Stimulated activated CD4-positive, alpha-beta T cell treated with anti-CD3 and anti-CD28 coated beads, Interleukin-12 subunit alpha, Interleukin-12 subunit beta, amount 100 ng/mL, for 4 hours (primary cell): ENCODE data around the gene SPAM1.
"Not testable (repeated sequence)": the region's sequence is repeated elsewhere in the genome, so short reads cannot be mapped to it uniquely, and the experiment has no call there.

Experiments used
- DNase-seq: peaks from one replicate; pipeline ENCODE4 v3.0.0-alpha.2; 2020

SPAM1 gene

DNA sequence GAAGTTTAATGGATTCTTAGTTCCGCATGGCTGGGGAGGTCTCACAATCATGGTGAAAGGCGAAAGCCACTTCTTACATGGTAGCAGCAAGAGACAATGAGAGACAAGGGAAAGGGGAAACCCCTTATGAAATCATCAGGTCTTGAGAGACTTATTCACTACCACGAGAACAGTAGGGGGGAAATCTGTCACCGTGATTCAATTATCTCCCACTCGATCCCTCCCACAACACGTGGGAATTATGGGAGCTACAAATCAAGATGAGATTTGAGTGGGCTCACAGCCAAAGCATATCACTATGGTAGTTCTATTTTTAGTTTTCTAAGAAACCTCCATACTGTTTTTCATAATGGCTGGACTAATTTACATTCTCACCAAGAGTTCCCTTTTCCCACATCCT is 36.7 kb downstream of the SPAM1 start:
- DNase-seq = no peak

DNA sequence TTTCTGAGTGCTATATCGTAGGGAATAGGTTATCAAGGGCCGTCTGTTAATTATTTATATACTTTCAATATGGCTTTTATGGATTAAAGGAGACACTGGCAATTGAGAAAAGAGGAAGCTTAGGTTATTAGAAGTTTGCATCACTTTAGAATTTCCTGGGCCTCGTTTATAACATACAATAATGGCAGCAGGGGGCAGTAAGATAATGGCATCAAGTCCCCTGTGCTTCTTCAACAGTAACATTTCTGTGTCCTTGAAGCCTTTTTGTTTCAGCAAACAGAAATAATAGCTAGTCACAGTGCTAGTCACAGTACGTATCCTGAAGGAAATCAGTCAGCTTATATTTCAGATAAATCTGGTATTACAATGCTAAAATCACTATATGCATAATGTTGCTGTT is 41.9 kb downstream of the SPAM1 start:
- DNase-seq = no peak

DNA sequence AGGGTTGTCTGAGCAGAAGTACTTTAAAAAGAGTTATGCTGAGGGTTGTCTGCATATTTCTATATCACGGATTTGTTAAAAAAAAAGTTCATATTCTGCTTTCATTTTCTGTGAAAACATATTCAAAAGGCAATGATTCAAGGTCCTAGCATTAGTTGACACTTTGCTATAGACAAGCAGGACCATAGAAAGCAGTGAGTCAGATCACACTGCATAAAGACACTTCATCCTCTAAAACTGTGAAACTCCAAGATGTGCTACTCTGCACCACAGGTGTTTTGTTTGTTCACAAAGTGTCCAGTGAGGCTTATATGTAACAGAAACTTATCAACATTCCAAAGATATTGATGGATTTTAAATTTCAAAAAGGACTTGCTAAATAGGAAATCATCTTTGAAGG is 47.0 kb downstream of the SPAM1 start:
- DNase-seq = no peak

DNA sequence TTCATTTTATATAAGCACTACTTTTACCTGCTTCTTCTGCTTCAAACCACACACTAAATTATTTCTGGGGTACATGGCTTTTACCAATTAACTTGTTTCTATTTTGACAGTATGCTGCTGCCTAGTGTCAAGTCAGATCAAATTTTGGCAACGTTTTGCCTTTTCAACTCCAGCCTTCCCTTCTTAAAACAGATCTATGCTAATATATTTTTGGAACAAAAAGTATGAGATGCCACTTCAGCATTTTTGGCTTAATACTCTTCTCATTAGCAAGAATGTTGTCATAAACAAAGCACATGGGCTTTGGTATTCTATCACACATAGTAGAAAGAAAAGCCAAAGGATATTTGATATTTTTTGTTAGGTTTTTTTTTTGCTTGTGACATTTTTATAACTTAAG is 47.8 kb downstream of the SPAM1 start:
- DNase-seq = no peak

DNA sequence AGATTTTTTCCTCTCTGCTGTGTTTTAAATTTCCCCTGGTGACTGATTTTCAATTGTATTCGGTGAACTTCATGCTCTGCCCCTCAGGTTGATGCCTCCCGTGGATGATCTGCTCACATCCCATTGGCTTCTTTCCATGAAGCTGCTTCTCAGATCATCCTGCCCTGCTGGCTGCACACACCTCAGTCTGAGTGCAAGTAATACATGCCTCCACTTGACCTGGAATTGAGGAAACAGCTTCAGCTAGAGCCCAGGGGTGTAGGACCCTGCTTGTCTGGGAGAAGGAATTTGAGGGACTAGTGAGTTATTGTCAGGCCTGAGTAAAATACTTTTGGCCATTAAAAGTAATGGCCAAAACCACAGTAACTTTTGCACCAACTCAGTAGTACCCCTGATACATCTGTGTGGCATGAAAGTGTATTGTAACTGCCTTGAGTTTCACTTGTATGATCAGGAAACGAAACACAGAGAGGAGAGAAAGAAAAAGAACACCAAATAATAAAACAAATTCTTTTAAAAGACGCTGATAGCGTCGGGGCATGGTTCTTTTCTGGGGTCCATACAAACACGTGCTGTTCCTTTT is 49.4 kb downstream of the SPAM1 start:
- no peak for DNase-seq

DNA sequence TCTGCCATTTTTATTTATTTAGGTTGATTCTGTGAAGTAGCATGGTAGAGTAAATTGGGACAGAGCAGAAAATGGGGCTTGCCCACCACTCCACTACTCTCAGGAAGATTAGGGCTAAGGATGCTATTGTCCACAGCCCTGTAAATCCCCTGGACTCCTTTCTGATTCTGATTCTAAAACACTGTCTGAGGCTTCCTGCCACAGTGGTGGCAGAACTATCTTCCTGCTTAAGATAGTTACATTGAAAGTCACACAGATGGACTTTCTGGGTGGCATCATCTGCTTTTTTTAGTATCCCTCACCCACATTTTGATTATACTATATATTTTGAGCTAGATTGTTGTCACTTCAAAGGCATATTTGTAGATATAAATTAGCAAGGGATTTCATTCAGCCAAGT is 50.0 kb downstream of the SPAM1 start:
- no peak for DNase-seq

DNA sequence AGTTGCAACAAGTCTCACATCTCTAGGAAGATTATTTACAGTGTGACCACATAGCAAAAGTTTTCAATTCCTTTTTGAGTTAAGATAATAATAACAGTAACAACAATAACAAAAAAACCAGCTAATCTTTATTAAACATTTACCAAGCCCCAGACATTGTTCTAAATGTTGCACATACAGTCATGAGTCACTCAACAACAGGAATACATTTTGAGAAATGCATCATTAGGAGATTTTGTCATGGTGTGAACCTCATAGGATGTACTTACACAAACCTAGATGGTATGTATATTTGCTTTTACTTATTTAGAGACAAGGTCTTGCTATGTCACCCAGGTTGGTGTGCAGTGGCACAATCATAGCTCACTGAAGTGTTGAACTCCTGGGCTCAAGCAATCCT is 52.0 kb downstream of the SPAM1 start:
- no peak for DNase-seq

DNA sequence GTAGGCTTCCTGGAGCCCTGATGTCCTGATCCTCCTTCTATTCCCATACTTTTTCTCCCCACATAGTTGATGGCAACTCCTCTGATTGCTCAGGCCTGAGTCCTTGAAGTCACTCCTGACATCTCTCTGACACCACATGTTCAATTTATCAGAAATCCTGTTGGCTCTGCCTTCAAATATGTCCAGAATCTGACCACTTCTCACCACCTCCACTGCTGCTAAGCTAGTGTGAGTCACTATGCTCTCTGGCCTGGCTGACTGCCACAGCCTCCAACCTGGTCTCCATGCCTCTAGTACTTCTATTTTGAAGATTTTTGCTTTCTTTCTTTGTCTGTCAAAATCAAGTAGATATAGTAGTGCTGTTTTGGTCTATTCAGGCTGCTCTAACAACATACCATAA is 54.8 kb downstream of the SPAM1 start:
- DNase-seq = no peak

DNA sequence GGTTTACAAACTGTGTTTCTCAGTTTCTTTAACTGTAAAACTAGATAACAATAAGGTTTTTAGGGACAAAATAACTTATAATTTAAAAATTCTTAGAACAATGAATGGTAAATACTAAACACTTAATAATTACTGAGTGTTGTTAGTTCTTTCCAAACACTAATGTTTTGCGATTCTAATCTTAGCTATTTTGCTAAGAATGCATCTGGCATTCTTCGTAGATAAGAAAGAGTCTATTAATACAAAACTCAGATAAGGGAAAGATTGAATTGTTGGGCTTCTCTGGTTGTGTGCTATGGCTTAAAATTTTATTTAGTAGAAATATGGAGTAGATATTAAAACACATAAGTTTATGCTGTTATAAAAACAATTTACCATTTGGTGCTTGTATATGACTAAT is 62.4 kb downstream of the SPAM1 start:
- no peak for DNase-seq

DNA sequence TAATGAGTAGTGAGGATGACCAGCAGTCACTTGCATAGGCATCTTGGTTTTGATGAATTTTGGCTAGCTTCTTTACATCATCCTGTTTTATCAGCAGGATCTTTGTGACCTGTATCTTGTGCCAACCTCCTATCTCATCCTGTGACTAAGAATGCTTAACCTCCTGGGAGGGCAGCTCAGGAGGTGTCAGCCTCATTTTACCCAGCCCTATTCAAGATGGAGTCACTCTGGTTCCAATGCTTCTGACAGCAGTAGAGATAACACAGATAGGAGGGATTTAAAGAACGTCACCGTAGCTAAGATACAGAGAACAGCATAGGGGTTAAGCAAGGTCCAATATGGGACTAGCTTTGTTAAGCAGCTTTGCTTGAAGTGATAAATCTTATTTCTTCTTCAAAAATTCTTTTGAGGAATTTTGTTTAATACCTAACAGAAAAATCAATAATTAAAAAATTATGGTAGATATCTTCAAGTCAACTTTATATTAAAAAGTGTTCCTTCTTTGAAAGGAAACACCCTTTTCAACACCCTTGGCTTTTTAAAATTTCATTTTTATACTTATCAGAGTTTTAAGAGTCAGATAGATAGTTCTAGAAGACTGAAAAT is 68.0 kb downstream of the SPAM1 start:
- no peak for DNase-seq

DNA sequence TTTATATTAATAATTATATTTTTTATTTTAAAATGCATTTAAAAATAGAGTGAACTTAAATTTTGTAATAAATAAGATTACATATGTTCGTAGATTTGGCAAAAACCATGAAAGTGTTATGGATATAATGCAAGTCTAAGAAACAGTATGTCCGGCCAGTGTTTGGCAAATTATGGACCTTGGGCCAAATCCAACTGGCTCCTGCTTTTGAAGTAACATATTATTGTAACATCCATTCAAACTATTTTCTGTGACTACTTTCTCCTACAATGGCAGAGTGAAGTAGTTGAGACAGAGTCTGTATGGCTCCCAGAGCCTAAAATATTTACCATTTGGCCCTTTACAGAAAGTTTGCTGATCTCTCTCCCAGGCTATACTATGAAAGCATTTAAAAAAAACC is 69.0 kb downstream of the SPAM1 start:
- no peak for DNase-seq

DNA sequence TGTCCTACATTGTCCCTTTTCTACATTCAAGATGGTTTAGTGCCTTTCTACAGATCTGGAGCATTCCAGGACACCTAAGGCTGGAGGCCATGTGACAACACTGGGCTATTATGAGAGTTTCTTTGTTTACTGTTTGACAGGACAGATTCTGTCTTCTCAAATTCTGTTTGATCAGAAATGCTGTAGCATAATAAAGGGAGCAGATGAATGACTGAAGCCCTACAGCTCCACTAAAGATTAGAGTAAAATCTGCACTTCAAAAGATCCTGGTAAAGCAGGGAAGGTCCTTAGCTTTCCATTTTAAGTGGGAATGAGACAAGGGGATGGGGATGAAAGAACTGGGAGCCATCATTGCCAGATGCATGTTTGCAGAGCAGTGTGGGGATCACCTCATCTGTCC is 69.4 kb downstream of the SPAM1 start:
- DNase-seq = no peak

DNA sequence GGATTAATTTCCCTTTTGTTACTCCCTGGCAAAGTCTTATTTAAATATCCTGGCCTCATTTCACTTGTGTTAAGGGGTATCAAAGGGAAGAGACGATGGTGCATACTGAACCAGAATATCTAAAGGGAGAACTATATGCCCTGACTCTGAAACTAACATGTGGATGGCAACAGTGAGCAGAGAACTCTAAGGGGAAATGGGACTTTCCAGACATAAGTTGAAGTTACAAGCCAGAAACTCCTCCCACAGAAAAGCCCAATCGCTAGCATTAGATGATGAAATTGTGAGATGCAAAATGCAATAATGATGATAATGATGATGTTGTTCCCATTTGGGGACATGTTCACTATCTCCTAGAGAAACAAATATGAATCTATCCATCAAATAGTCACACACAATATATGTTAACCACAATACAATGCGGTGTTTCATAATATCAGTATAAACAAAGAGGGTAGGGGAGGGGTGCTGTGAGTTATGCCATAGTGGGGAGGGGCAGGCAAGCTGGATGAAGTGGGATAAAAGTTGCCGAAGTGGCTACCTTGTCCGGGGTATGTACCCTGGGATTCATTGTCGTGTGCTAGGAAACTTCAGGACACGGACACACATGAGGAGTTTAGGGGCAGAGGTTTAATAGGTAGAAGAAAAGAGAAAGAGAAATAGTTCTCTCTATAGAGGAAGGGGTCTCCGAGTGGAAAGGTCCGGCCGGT is 70.7 kb downstream of the SPAM1 start:
- no peak for DNase-seq

DNA sequence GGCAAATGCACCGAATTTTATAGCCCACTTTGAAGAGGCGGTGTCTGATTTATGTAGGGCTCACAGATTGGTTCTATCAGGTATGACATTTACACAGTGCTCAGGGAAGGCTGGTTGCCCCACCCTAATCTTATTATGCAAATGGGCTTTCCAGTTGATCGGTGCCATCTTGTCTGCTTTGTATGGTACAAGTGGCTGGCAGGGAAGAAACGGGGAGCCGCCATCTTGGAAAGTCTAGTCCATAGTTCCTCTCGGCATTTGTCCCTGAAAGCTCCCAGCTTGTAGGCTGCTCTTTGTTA is 71.2 kb downstream of the SPAM1 start:
- no peak for DNase-seq

DNA sequence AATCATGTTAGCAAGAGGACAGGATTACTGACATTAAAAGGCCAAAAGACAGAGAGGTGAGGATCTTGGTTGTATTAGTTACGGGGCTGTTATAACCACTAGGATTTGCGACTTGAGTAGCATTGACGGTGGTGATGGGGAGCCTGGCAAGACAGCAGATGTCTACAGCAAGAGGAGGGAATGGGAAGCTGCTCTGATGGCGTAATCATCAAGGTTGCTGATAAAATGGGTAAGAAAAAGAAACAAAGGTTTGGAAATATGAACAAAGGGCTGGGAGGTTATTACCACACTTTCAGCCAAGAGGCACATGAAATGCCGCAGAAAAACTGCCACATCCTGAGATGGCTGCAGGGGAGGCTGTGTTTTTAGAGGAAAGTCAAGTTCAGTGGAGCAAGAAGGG is 73.9 kb downstream of the SPAM1 start:
- DNase-seq = no peak

DNA sequence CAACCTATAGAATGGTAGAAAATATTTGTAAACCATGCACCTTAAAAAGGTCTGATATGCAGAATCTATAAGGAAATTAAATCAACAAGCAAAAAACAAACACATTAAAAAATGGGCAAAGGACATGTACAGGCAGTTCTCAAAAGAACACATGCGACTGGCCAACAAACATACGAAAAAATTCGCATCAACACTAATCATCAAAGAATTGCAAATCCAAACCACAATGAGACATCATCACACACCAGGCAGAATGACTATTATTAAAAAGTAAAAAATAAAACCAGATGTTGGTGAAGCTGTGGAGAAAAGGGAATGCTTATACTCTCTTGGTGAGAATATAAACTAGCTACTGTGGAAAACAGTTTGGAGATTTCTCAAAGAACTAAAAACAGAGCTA is 74.7 kb downstream of the SPAM1 start:
- no peak for DNase-seq

DNA sequence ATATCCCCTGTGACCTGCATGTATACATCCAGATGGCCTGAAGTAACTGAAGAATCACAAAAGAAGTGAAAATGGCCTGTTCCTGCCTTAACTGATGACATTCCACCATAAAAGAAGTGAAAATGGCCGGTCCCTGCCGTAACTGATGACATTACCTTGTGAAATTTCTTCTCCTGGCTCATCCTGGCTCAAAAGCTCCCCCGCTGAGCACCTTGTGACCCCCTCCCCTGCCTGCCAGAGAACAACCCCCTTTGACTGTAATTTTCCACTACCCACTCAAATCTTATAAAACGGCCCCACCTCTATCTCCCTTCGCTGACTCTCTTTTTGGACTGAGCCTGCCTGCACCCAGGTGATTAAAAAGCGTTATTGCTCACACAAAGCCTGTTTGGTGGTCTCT is 83.3 kb downstream of the SPAM1 start:
- DNase-seq = not testable (repeated sequence)

DNA sequence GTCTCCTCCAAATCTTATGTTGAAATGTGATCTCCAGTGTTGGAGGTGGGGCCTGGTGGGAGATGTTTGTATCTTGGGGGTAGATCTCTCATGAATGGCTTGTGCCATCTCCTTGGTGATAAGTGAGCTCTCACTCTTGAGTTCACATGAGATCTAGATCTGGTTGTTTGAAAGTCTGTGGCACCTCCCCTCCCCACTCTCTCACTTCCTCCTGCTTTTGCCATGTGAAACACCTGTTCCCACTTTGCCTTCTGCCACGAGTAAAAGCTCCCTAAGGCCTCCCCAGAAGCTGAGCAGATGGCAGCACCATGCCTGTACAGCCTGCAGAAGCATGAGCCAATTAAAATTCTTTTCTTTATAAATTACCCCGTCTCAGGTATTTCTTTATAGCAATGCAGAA is 84.3 kb downstream of the SPAM1 start:
- no peak for DNase-seq
